NCI-H2171 (cell line): ENCODE data around the gene AP2B1.
"Not testable (repeated sequence)": the region's sequence is repeated elsewhere in the genome, so short reads cannot be mapped to it uniquely, and the experiment has no call there.

Source experiments
- DNase-seq: peaks from one replicate; lab custom pipeline; 2025; lab: John Stamatoyannopoulos, UW

Gene AP2B1

GRCh38 chr17:35587074-35587961, at the start of gene AP2B1:
Gene AP2B1 (plus strand): TSS chr17:35587322. CDS start chr17:35594031, 6,709 bp downstream.
- DNase-seq, result peak; percentile 91

- no peak for DNase-seq
Observed at GRCh38 chr17:35537601-35538141, 49.5 kb upstream of the AP2B1 start, which contains the start of gene SLFN12L. Gene SLFN12L (minus strand): TSS chr17:35537678. CDS start chr17:35522364, 15,314 bp downstream.

GRCh38 chr17:35539659-35540026, 47.5 kb upstream of the AP2B1 start:
- no peak for DNase-seq

GRCh38 chr17:35540589-35541404, 46.3 kb upstream of the AP2B1 start:
- DNase-seq, result no peak

DNA sequence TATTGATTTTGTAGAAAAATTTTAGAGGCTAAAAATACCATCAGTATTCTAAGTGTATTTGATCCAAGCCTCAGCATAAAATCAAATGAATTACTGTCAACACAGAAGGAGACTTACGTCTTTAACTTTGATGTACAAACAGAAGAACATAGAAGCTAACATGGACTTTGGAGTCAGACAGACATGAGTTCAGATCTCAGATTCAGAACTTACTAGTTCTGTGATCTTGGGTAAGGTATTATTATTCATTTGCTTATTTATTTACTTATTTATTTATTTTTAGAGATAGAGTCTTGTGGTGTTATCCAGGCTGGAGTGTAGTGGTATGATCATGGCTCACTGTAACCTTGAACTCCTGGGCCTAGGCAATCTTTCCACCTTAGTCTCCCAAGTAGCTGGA, 45.7 kb upstream of the AP2B1 start:
- DNase-seq, result no peak

GRCh38 chr17:35542990-35543389, 44.1 kb upstream of the AP2B1 start:
- no peak for DNase-seq

- no peak for DNase-seq
Observed at GRCh38 chr17:35543856-35544255, 43.3 kb upstream of the AP2B1 start.

DNA sequence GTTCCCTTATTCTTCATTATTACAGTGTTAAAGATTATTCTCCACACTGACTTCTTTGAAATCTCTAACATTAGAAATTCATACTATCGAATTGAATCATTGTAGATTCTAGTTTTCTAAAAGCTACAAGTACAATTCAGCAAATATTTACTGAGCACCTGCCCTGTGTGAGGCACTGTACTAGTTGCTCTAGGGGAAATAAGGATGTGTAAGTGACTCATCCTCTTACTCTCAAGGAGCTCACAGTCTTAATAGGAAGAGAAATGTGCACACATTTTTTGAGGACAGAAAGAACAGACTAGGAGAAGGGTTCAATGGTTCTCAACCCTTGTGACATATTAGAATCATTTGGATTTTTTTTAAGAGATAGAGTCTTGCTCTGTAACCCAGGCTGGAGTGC, 42.0 kb upstream of the AP2B1 start:
- no peak for DNase-seq

GRCh38 chr17:35546487-35546886, 40.6 kb upstream of the AP2B1 start:
- no peak for DNase-seq

DNA sequence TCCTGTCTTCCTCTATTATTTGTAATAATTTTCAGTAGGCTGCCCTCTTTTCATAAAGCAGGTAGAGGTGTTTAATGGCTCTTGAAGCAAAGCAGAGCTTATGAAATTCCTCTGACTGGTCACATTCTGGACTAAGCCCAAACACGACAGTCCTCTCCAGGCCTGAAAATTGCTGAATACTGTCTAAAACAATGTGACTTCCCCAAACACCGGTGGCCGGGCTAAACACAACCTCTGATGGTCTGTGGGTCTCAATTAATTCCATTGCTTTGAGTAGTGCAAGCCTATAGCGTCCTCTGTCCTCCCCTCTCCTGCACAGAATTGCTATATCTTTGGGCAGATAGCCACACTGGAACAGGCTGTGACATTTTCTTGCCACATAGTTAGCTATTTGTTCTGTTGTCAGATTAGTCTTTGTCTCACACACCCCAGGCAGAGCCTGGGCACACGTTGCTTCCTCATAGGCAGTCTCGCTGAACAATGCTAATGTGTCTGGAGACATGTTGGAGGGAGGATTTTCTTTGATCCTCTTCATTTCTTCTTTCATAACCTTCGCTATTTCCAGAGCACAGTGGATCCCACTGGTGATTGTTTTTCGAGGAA, 38.8 kb upstream of the AP2B1 start:
- DNase-seq, result no peak

- no peak for DNase-seq
Observed at GRCh38 chr17:35548978-35549377, 38.1 kb upstream of the AP2B1 start.

DNA sequence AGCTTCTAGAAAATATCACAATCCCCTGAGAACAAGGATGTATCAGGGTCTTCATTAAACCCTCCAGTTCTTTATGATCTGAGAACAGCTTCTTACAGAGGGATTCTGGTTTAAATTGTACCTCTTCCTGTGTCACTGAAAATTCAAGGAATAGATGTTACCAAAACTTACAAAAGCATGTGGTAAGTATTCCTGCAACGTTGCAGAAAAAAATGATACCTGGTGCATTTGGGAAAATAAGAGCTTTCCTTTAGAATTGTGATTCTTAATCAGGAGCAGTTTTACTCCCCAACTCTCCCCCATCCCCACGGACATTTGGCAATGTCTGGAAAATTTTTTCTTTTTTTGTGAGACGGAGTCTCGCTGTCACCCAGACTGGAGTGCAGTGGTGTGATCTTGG, 33.8 kb upstream of the AP2B1 start:
- no peak for DNase-seq

DNA sequence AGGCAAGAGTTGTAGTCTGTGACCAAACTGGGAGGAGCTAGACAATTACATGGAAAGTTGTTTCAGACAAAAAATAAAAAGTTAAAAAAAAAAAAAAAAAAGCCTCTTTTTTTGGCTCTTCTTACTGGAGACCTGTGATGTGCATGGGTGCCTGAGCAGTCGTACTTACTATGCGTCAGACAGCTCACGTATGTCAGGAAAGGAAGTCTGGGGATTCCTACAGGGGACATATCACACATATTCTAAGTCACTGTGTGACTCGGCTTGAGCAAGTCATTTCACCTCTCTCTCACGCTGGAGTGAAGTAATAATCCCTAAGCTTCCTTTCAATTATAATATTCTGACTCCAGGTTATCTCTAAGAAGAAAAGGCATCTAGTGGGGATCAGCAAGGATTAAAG, 32.5 kb upstream of the AP2B1 start:
- no peak for DNase-seq

GRCh38 chr17:35555691-35556090, 31.4 kb upstream of the AP2B1 start:
- no peak for DNase-seq

DNA sequence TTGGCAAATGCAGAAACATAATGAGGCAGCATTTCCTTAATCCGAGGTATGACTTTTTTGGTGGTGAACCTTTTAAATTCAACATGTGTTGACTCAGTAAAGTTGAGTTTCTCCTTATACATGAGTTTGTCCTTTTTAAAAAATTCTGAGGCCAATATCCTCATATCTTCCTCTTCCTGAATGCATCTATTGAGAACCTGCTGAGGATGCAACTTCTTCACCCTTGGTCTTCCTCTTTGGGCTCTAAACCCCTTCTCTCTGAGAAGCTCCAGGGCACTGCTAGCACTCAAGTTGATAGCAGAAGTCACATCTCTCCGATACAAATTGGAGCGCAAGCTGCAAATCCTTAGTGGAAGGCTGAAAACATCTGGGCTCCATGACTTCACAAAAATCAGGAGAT, 29.8 kb upstream of the AP2B1 start:
- DNase-seq, result no peak

DNA sequence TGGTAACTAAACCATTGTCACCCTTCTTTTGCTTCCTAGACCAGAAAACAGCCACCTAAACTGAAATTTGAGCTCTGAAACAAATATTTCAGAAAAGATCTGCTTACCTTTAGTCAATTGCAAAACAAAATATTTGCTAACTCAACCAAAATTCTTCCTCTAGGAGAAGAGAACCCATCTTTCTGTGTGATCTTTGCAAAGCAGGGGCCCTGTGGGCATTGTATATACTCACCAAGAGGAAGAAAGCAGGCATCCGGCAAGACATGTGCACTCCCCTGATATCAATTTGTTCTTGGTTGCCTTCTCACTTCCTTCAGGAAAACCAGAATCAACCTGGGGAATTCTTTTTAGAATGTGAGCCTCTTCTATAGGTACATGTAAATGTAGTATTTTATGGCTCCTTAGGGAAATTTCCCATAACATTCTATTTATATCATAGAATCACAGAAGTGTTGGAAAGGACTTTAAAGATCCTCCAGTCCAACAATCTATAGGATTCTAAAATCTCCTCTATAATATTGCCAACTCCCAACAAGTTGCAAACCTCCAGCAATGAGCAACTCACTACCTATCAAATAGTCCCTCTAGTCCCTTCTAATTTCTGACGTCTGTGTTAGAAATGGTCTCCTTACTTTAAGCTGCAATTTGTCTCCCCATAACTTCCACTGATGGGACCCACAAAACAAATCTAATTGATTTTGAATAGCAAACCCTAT, 27.5 kb upstream of the AP2B1 start:
- no peak for DNase-seq

GRCh38 chr17:35560703-35561102, 26.4 kb upstream of the AP2B1 start, which contains the start of gene SLFN14:
Gene SLFN14 (minus strand): TSS chr17:35560819. CDS start chr17:35558062, 2,757 bp downstream.
- DNase-seq, result no peak

- DNase-seq, result not testable (repeated sequence)
Observed at GRCh38 chr17:35563181-35563580, 23.9 kb upstream of the AP2B1 start.

- DNase-seq, result no peak
Observed at GRCh38 chr17:35566968-35567367, 20.2 kb upstream of the AP2B1 start.

DNA sequence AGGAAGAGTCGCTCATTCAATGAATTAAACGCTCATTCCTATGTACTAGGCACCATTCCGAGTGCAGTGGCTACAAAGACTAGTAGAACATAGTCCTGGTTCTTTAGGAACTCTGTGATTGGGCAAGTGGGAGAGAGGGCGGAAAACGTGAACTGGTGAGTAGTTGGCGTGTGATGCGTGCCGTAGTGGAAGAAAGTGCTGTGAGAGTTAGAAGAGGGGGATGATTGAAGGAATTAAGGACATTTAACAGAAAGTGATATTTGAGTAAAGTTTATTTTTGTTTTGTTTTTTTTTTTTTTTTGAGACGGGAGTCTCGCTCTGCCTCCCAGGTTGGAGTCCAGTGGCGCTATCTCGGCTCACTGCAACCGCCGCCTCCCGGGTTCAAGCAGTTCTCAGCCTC, 18.6 kb upstream of the AP2B1 start:
- no peak for DNase-seq

- no peak for DNase-seq
Observed at GRCh38 chr17:35569405-35569804, 17.7 kb upstream of the AP2B1 start.

DNA sequence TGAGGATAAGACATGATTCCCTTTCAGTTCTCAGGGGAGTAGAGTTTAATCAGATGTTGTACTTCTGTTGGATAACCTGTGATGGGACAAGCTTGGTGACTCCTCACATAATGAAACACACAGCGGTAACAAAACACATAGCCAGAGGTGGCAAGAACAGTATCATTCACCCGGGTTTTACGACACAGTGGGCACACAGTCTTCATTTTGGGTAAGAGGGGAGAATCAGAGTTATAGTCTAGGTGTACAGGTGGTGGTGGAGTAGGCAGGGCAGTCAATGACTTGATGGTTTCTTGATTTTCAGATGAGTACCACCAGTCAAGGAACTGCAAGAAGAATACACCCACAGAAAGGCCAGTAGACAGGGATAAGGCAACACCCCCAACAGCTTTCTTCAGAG, 11.4 kb upstream of the AP2B1 start:
- DNase-seq, result no peak
